Activated CD4-positive, alpha-beta T cell treated with anti-CD3 and anti-CD28 coated beads for 36 hours (primary cell): ENCODE data around the gene SHC4. TPM values are rescaled to one million over a fixed set of nuclear protein-coding genes. Genes with fewer than 3 reads are reported as not detected.
A peak's percentile ranks its signal among the peaks of the same experiment; 100 is the strongest.

Source experiments
- ATAC-seq: fragments of 200-7000 bp; cut with Tn5 transposase; one replicate; pipeline ENCODE4 v1.10.0; 2021; ENCODE audit warnings: mild to moderate bottlenecking, moderate library complexity
- CTCF ChIA-PET: fragments of 350-600 bp; sonication (Branson Sonifier 250); formaldehyde crosslinking; loops from one replicate; lab custom pipeline; 2021; ENCODE audit warnings: antibody characterized with exemption; lab: Charles Lee
- POLR2A ChIA-PET: fragments of 350-600 bp; sonication (Branson Sonifier 250); formaldehyde crosslinking; loops from one replicate; lab custom pipeline; 2021; ENCODE audit warnings: antibody characterized with exemption, inconsistent platforms; lab: Charles Lee
- DNase-seq: peaks from one replicate; pipeline ENCODE4 v3.0.0-alpha.2; 2020
- H3K27ac Mint-ChIP-seq: one replicate; pipeline ENCODE4 v1.8.0; 2021; ENCODE audit warnings: mixed read lengths
- H3K27me3 Mint-ChIP-seq: one replicate; pipeline ENCODE4 v1.8.0; 2021; ENCODE audit warnings: mixed read lengths
- H3K36me3 Mint-ChIP-seq: one replicate; pipeline ENCODE4 v1.8.0; 2021; ENCODE audit warnings: low read depth, mixed read lengths
- H3K4me1 Mint-ChIP-seq: one replicate; pipeline ENCODE4 v1.8.0; 2021; ENCODE audit warnings: mixed read lengths
- H3K4me3 Mint-ChIP-seq: one replicate; pipeline ENCODE4 v1.8.0; 2021; ENCODE audit warnings: mild to moderate bottlenecking, moderate library complexity, mixed read lengths
- H3K9me3 Mint-ChIP-seq: one replicate; pipeline ENCODE4 v1.8.0; 2021; ENCODE audit warnings: low read depth, mixed read lengths
- intact Hi-C, 2 experiments: fragments of 100-400 bp; cut with DNase I in 1 of 2; cut with micrococcal nuclease in 1 of 2; formaldehyde crosslinking; loops; one replicate each; pipeline versions ENCODE4 v1.14.2 to v1.15.1; 2022 to 2024; cut with DNase I, micrococcal nuclease
- total RNA-seq, 2 experiments: library from RNA; stranded (reverse); gene quantifications; one replicate each; pipeline ENCODE4 v1.2.3, GENCODE V29; 2021

Gene SHC4
- total RNA-seq, 2 experiments from 2014 or later: 1.4 TPM

DNA sequence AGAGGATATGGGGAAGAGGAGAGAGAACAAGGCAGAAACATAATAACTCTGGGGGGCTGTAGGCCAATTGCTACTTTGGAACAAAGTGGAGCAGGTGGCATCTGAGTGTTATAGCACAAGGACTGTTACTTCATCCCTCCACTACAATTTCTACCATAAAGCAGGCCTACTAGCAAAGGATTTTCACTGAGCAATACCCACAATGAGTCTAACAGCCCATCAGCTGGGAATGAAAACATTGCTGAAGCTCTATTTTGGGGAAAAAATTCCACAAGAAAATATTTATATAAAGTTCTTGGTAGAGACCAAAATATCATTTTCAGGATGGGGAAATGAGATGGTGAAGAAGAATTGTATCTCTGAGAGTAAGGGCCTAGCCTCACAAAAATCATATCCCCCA, 3.6 kb upstream of the SHC4 start:
- Mint-ChIP-seq H3K36me3 (peaks cover 2% of the 10 kb centered on the region), H3K9me3 (no peaks in the 10 kb centered on the region), H3K27me3 (peaks cover 41% of the 10 kb centered on the region), H3K4me3 (no peak overlapping the region), H3K4me1 (peaks cover 34% of the 10 kb centered on the region), H3K27ac (peak overlapping the region; percentile 85)
- ChIA-PET POLR2A (interaction anchor here (0.6 kb wide), 1 partner anchor 284 kb away, joined by 4 read pairs; no protein-coding TSS in a partner anchor), CTCF (interaction anchor here (0.9 to 2.3 kb wide), 2 partner anchors 8 to 106 kb away, joined by 4 to 10 read pairs; no protein-coding TSS in a partner anchor)
- DNase-seq (no peak), ATAC-seq (no peak)
- intact Hi-C loops: loop anchor here (2.0 to 5.0 kb wide), 5 partner anchors 40 to 187 kb away; partner anchors contain the start of genes CEP152 (in 1 of the 2), COPS2 (in 1 of the 2) and EID1 (in 1 of the 2)

DNA sequence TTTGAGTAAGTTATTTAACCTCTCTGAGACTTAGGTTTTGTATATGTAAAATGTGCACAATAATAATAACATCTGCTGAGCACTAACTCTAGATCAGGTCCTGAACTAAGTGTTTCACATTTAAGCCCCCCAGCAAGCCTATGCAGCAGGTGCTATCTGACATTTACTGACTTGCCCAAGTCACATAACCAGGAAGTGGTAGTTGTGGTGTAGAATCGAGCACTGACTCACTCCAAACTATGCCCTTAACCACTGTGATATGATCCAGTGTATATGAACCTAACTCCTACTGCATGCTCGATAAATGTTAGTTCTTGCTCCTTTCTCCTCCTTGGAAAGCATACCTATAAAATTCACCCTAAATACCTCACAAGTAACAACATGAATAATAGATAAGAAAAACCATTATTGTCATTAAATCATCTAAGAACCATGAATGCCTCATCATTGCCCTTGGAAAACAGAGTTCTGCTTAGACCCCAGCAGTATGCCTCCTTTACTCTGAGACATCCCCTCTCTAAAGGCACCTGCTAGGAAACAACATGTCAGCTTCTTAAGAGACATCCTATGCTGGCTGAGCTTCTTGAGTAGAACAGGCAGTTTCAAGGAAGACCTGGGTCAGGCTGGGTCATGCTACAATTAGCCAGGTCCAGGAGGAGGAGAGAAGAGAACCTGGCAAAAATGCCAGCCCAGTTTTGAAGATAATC, 3.0 kb upstream of the SHC4 start:
- peak; percentile 92 for ATAC-seq
- Mint-ChIP-seq H3K4me3 (no peak overlapping the region), H3K4me1 (peaks cover 34% of the 10 kb centered on the region), H3K36me3 (peaks cover 2% of the 10 kb centered on the region), H3K27ac (peak overlapping the region; percentile 85), H3K27me3 (peaks cover 44% of the 10 kb centered on the region), H3K9me3 (no peaks in the 10 kb centered on the region)
- DNase-seq: peak; percentile 59
- intact Hi-C loops: loop anchor here (1.0 to 5.0 kb wide), 7 partner anchors 37 to 188 kb away; partner anchors contain the start of genes EID1 (in 2 of the 2), CEP152 (in 1 of the 2) and COPS2 (in 1 of the 2)
- ChIA-PET POLR2A (interaction anchor here (0.6 to 1.4 kb wide), 2 partner anchors 9 to 284 kb away, joined by 4 read pairs; no protein-coding TSS in a partner anchor), CTCF (interaction anchor here (0.6 to 5.9 kb wide), 7 partner anchors 9 to 268 kb away, joined by 3 to 72 read pairs (median 4); partner anchors contain the start of gene EID1)

DNA sequence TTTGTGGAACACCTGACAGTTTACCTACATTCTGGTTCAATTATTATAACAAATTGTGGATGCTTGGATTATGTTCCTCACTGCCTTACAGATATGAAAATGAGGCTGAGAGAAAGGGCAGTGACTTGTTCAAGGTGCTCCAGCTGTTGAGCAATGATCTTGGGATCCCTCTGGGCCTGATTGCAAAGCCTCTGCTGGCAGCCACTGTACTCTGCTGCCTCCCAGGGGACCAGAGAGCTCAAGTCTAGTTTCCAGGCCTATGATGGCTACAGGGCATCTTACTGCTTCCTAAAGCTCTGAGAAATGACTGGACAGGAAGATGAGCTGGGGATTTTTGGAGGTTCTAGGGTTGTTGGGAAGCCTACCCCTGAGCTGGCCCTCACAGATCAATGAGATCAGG, 2.3 kb upstream of the SHC4 start:
- Mint-ChIP-seq H3K4me1 (peaks cover 34% of the 10 kb centered on the region), H3K27ac (peak overlapping the region; percentile 74), H3K36me3 (peaks cover 2% of the 10 kb centered on the region), H3K4me3 (no peak overlapping the region), H3K9me3 (no peaks in the 10 kb centered on the region), H3K27me3 (peaks cover 48% of the 10 kb centered on the region)
- DNase-seq (peak; percentile 62), ATAC-seq (peak; percentile 59)
- intact Hi-C loops: loop anchor here (1.0 to 5.0 kb wide), 7 partner anchors 37 to 189 kb away; partner anchors contain the start of genes EID1 (in 2 of the 2), CEP152 (in 1 of the 2) and COPS2 (in 1 of the 2)
- CTCF ChIA-PET: interaction anchor here (0.6 to 5.9 kb wide), 7 partner anchors 9 to 268 kb away, joined by 3 to 72 read pairs (median 4); partner anchors contain the start of gene EID1
- POLR2A ChIA-PET: interaction anchor here (1.4 kb wide), 1 partner anchor 10 kb away, joined by 4 read pairs; no protein-coding TSS in a partner anchor

DNA sequence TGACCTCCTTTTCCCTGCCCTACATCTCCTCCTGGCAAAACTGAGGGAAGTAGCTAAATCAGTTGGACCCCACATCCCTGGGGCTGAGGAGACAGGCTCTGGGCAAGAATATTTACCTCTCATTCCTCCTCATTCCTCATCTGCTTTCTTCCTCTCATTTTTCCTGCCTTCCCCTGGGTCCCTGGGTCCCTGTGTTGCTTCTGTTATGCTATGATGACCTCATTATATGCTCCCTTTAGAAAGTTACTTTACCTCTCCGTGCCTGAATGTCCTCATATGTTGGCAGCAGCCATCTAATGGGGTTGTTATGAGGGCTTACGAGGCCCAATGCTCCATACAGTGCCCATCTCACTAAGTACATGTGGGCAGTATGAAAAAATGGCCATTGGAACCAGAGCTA, 1.2 kb upstream of the SHC4 start:
- intact Hi-C loops: loop anchor here in 1 of 2 experiments (5.0 kb wide), 2 partner anchors 38 to 88 kb away; partner anchors contain the start of gene EID1
- H3K4me3 Mint-ChIP-seq: peak overlapping the region; percentile 4
- POLR2A ChIA-PET: no interaction called here
- peaks cover 2% of the 10 kb centered on the region for H3K36me3 Mint-ChIP-seq
- H3K27ac Mint-ChIP-seq: peak overlapping the region; percentile 51
- H3K4me1 Mint-ChIP-seq: peaks cover 34% of the 10 kb centered on the region
- H3K9me3 Mint-ChIP-seq: no peaks in the 10 kb centered on the region
- DNase-seq: no peak
- no peak for ATAC-seq
- peaks cover 45% of the 10 kb centered on the region for H3K27me3 Mint-ChIP-seq
- CTCF ChIA-PET: interaction anchor here (0.7 to 5.9 kb wide), 5 partner anchors 10 to 162 kb away, joined by 3 to 72 read pairs (median 3); no protein-coding TSS in a partner anchor

DNA sequence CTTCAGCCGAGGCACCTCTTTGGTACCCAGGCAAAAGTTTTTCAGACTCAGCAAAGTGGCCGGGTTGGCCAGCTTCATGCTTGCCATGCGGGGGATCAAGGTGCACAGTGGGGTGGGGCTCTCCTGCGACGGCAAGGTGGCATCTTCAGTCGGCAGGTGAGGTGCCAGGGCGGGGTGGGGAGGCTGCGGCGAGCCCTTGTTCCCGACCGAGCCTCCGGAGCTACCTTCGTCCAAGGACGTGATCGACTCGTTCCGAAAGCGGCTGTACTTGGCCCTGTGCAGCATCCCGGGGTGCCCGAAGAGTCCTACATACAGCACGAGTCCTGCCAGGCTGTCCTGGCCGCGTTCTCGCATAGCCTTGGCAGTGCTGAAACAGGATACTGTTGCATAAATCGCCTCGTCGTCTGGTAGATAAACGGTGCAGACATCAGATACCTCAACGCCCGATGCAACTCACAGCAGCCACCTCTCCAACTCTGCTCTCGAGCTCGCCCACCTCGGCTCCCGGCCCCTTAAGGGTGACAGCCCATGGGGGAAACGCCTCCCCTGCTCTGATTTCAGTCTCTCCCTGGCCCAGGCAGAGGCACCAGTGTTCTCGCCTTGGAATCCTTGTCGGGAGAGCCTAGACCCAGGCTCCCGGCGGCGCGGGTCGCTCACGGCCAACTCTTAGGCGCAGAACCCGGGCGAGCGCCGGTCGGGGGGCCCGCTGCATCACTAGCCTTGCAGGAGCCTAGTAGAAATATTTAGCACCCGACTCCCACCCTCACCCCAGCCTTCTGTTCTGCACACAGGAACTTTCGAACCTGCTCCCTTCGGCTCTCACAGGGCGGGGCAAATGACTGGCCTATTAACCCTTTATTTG, 826 bp downstream of the SHC4 start:
- ATAC-seq: no peak
- peaks cover 34% of the 10 kb centered on the region for H3K4me1 Mint-ChIP-seq
- intact Hi-C loops: loop anchor here in 1 of 2 experiments (2.0 kb wide), 1 partner anchor 74 kb away; no protein-coding TSS in a partner anchor

DNA sequence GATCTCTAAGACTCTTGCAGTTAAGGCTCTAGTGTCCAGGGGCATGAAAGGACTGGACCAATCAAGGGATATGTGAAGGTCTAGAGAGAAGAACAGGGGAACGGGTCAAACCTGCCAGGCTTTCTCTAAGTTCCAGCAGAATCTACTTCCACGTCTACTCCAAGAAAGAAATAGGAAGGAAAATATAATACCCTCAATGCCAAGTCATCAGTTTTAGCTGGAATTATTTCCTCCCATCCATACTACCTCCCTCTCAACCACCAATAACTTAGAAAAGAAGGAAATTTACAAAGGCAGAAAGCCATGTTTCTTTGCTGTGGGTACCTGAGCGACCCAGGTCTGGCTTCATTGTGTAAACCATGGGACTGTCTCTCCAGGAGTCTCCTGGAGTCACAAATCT, 7.8 kb downstream of the SHC4 start:
- intact Hi-C loops: no loop called here
- Mint-ChIP-seq H3K4me1 (no peaks in the 10 kb centered on the region), H3K36me3 (no peaks in the 10 kb centered on the region), H3K27ac (no peak overlapping the region), H3K4me3 (no peak overlapping the region), H3K9me3 (no peaks in the 10 kb centered on the region), H3K27me3 (peaks cover 3% of the 10 kb centered on the region)
- no peak for DNase-seq
- CTCF ChIA-PET: interaction anchor here (0.7 kb wide), 1 partner anchor 15 kb away, joined by 4 read pairs; no protein-coding TSS in a partner anchor
- ATAC-seq: no peak
- POLR2A ChIA-PET: no interaction called here

More for the DNA sequence above, 826 bp downstream of the SHC4 start:
- ChIA-PET CTCF (interaction anchor here (1.2 to 5.9 kb wide), 4 partner anchors 12 to 85 kb away, joined by 3 to 72 read pairs (median 5); partner anchors contain the start of gene EID1), POLR2A (interaction anchor here (0.7 kb wide), 1 partner anchor 1050 kb away, joined by 4 read pairs; no protein-coding TSS in a partner anchor)
- Mint-ChIP-seq H3K27me3 (peaks cover 38% of the 10 kb centered on the region), H3K27ac (no peak overlapping the region), H3K4me3 (peak overlapping the region; percentile 69), H3K9me3 (no peaks in the 10 kb centered on the region), H3K36me3 (peaks cover 2% of the 10 kb centered on the region)
- DNase-seq: peak; percentile 18

DNA sequence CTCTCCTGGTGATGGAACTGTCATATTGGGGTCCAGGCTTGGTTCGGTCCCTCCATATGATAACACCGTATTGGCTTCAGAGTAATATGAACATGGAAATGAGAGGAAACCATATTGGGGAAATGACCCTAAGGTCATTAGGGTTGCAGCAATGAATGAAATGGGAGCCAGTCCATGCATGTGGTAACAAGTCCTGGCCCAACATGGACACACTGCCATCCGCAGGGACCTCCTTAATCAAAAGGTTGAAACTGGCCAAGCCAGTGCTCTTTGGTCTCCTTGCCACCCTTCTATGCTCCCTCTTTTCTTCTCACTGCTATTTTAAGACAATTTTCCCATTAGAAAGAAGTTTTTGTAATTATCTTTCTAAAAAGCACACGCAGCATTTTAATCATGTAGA, 8.3 kb downstream of the SHC4 start:
- H3K27ac Mint-ChIP-seq: no peak overlapping the region
- ChIA-PET CTCF (interaction anchor here (0.7 to 1.2 kb wide), 2 partner anchors 14 to 20 kb away, joined by 3 to 4 read pairs; no protein-coding TSS in a partner anchor), POLR2A (no interaction called here)
- H3K4me1 Mint-ChIP-seq: no peaks in the 10 kb centered on the region
- ATAC-seq: no peak
- no peak overlapping the region for H3K4me3 Mint-ChIP-seq
- DNase-seq: no peak
- intact Hi-C loops: no loop called here
- H3K36me3 Mint-ChIP-seq: no peaks in the 10 kb centered on the region
- no peaks in the 10 kb centered on the region for H3K9me3 Mint-ChIP-seq
- H3K27me3 Mint-ChIP-seq: peaks cover 2% of the 10 kb centered on the region

DNA sequence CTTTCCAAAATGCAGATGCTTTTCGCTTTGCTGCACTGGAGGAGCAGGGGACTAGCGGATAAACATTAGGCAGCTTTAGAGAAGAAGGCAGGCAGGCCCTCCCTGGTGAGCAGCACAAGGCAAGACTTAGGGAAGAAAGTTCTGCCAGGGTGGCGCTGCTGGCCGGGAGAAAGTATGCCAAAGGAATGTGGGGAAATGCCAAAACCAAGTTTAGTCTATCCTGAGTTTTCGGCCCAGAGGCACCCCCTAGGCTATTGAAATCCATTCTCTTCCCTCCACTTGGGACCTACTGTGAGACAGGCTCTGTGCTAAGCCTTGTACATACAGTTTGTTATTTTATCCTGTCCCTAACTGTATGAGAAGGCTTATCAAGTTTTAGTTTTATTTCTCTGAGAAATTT, 9.2 kb downstream of the SHC4 start:
- intact Hi-C loops: no loop called here
- no peaks in the 10 kb centered on the region for H3K4me1 Mint-ChIP-seq
- no peak overlapping the region for H3K4me3 Mint-ChIP-seq
- POLR2A ChIA-PET: no interaction called here
- CTCF ChIA-PET: interaction anchor here (1.2 kb wide), 1 partner anchor 21 kb away, joined by 3 read pairs; no protein-coding TSS in a partner anchor
- ATAC-seq: no peak
- no peaks in the 10 kb centered on the region for H3K36me3 Mint-ChIP-seq
- no peaks in the 10 kb centered on the region for H3K9me3 Mint-ChIP-seq
- peaks cover 2% of the 10 kb centered on the region for H3K27me3 Mint-ChIP-seq
- DNase-seq: no peak
- H3K27ac Mint-ChIP-seq: no peak overlapping the region

DNA sequence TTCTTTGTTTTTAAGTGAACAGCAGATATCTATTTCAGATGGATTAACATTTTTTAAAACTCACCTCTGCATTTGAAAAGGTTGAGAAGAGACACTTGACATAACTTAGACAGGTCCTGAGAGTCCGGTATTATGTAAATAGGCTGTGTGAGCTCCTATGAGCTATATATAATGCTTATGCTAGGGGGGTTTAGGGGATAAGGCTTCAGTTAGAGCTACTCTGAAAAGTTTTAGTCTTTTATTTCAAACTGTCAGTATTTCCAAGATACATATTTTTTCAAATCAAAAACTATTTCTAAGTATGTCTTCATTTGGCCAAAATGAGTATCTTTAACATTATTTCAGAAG, 16.9 kb downstream of the SHC4 start:
- Mint-ChIP-seq H3K9me3 (no peaks in the 10 kb centered on the region), H3K4me1 (peaks cover 12% of the 10 kb centered on the region), H3K36me3 (no peaks in the 10 kb centered on the region), H3K27ac (no peak overlapping the region), H3K27me3 (peaks cover 16% of the 10 kb centered on the region), H3K4me3 (no peak overlapping the region)
- ATAC-seq (no peak), DNase-seq (no peak)
- intact Hi-C loops: loop anchor here (2.0 to 10.0 kb wide), 3 partner anchors 18 to 1190 kb away; no protein-coding TSS in a partner anchor
- POLR2A ChIA-PET: no interaction called here
- CTCF ChIA-PET: interaction anchor here (1.4 to 5.3 kb wide), 2 partner anchors 17 to 28 kb away, joined by 3 to 25 read pairs; partner anchors contain the start of gene SHC4

DNA sequence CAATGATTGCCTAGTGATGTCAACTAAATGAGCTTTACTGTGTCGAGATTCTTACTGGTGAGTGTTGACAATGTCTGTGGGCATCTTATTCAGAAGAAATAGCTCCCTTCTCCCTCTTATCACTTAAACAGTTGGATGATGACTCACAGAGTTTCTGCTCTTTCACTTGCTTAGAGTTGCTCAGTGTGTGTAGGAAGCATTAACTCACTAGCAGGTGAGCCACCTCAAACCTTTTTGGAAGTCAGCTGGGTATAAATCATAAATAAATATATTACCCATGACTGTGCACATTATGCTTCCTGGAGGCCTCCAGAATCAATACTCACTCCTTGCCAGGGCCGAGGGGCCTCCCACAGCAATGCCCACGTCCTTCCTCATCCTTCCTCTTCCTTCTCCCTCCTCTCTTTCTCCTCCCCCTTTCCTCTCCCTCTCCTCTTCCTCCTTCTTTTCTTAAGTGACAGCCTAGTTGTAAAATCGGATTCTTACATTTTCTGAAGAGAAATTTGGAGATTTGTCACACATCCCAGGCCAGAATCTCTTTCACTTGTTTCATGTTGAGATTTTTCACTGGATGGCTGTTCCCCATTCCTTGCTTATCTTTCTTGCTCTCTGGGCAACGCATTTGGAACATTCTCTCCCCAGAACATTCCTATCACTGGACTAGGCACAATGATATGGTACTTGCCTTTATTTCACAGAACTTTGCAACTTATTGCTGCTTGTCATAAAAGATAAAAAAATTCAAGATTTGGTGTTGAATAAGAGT, 17.5 kb downstream of the SHC4 start:
- no peaks in the 10 kb centered on the region for H3K9me3 Mint-ChIP-seq
- intact Hi-C loops: loop anchor here (2.0 to 10.0 kb wide), 3 partner anchors 17 to 1191 kb away; no protein-coding TSS in a partner anchor
- peaks cover 20% of the 10 kb centered on the region for H3K27me3 Mint-ChIP-seq
- H3K27ac Mint-ChIP-seq: peak overlapping the region; percentile 7
- H3K36me3 Mint-ChIP-seq: no peaks in the 10 kb centered on the region
- CTCF ChIA-PET: interaction anchor here (0.9 to 5.3 kb wide), 5 partner anchors 16 to 85 kb away, joined by 3 to 25 read pairs (median 4); partner anchors contain the start of gene EID1
- ATAC-seq: peak; percentile 93
- DNase-seq: no peak
- peaks cover 13% of the 10 kb centered on the region for H3K4me1 Mint-ChIP-seq
- no peak overlapping the region for H3K4me3 Mint-ChIP-seq
- POLR2A ChIA-PET: interaction anchor here (0.6 kb wide), 1 partner anchor 209 kb away, joined by 3 read pairs; the partner anchor contains the start of gene COPS2
